Astrocyte of the spinal cord (primary cell): ENCODE data around the gene CTIF.

Experiments used
- DNase-seq: peaks from one replicate; pipeline ENCODE4 v3.0.0; 2011; ENCODE audit warnings: low read depth, low spot score
- H3K4me3 ChIP-seq: 2 replicates; pipeline ENCODE4 v1.5.1; 2011; ENCODE audit warnings: low read depth, mild to moderate bottlenecking, low read length, moderate library complexity
- in situ Hi-C: cut with HindIII; loops from 2 replicates; pipeline ENCODE4 v1.10.0; 2017; ENCODE audit warnings: low sequenced_read_pairs
- TF ChIP-seq, protein P1 (sequence below): IDR thresholded peaks from 2 replicates; pipeline ENCODE4 v1.5.1; 2012; ENCODE audit warnings: low read depth, mild to moderate bottlenecking, low read length, inconsistent platforms

Gene CTIF

GRCh38 chr18:48802543-48803290 lies 263.9 kb downstream of the CTIF start:
- no peak for DNase-seq
- in situ Hi-C loops: no loop called here
- TF ChIP-seq, protein P1, sequence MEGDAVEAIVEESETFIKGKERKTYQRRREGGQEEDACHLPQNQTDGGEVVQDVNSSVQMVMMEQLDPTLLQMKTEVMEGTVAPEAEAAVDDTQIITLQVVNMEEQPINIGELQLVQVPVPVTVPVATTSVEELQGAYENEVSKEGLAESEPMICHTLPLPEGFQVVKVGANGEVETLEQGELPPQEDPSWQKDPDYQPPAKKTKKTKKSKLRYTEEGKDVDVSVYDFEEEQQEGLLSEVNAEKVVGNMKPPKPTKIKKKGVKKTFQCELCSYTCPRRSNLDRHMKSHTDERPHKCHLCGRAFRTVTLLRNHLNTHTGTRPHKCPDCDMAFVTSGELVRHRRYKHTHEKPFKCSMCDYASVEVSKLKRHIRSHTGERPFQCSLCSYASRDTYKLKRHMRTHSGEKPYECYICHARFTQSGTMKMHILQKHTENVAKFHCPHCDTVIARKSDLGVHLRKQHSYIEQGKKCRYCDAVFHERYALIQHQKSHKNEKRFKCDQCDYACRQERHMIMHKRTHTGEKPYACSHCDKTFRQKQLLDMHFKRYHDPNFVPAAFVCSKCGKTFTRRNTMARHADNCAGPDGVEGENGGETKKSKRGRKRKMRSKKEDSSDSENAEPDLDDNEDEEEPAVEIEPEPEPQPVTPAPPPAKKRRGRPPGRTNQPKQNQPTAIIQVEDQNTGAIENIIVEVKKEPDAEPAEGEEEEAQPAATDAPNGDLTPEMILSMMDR: no peak
- H3K4me3 ChIP-seq: no peak overlapping the region

GRCh38 chr18:48803518-48803917 lies 264.7 kb downstream of the CTIF start:
- no peak overlapping the region for H3K4me3 ChIP-seq
- TF ChIP-seq, protein P1: no peak
- in situ Hi-C loops: no loop called here
- DNase-seq: no peak

DNA sequence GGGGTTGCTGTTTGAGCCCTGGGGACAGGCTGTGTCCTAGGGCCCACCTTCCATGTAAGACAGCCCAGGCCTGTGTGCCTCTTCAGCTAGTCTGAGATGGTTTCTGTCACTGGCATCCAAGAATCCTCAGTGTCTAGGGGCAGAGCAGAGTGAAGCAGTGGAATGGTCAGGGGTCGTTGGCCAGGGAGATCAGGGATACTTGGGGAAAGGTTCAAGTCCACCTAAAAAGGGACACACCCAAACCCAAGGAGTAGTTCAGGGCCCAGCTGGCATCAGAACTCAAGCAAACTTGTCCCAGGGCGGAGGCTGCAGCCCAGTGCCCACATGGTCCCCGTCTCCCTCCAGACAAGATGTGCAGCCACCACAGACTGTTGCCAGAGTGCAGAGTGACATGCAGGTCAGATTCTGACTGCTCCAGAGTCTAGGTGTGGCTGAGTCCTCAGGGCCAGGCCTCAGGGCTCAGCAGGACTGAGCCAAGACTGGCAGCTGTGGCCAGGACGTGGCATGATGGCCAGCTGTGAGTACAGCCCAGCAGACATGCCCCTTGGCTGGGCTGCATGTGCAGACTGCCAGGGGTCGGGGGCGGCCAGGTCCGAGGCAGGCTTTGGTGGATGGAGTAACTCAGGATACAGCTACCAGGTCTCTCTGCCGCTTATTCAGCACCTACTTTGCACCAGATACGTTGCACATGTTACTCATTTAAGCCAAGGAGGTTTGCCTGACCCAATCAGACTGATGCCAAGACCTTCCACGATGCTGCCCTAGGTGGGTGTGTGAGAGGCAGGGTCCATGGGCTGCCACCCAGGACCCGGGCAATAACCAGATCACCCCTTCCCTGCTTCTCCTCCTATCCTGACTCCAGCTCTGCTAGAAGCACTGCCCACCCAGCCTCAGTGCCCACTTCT lies 265.4 kb downstream of the CTIF start:
- in situ Hi-C loops: no loop called here
- no peak overlapping the region for H3K4me3 ChIP-seq
- TF ChIP-seq, protein P1: no peak
- DNase-seq: no peak

DNA sequence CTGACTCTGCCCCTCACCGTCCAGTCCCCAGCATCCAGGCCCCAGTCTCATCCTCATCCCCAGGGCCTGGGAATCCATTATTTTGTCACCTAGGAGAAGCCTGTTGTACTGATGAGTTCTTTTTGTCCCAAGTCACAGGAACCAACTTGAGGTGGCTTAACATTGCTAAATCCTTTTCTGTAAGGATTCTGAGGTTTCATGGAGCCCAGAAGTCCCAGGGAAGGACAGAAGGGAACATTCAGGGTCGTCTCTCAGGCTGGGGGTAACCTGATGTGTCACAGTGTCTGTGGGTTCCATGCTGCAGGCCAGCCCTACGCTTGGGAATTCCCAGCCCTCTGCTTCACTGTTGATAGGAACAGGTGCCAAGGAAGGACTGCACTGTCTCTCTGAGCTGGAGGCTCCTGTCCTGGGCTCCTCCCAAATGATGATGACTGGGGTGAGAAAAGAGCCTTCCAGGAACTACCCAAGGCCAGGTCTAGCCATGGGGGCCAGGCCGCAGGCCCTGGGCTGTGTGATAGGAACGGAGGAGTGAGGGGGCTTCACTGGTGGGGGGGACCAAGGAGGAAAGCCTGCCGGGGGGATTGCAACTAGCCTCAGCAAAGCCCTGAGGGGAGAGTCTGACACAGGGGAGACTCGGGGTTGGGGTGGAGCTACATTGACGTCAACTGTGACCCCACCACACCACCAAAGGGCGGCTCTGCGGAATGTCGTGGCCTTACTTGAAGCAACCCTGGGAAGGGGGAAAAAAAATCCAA lies 266.2 kb downstream of the CTIF start:
- no peak overlapping the region for H3K4me3 ChIP-seq
- TF ChIP-seq, protein P1: no peak
- in situ Hi-C loops: no loop called here
- DNase-seq: no peak

DNA sequence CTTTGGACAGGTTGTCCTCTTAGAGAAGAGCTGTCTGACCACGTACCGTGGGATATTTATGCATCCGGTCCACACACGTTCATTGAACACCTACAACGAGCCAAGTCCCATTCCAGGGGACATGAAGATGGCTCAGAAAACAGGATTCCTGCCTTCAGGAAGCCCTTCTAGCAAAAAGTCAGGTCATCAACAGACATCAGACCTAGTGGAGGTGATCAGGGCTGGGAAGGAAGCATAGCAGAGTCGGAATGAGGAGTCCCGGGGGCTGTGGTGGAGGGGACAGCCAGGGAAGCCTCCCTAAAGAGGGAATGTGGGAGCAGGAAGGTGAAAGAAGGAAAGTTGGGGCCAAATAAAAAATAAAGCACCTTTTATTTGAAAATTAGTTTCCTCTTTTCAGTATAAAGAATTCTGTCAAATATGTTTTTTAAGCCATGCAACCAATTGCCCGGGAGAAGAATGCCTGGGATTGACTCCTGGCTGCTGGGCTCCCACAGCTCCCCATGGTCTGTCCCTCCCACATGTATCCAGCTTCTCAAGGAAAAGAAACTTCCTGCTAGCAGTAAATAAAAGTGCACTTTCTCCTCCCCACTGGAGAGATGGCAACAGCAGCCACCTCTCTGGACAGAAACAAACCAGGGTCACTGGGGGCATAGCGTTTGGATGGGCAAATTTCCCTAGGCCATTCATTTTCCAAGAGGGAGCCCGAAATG lies 267.1 kb downstream of the CTIF start:
- DNase-seq: no peak
- in situ Hi-C loops: no loop called here
- H3K4me3 ChIP-seq: no peak overlapping the region
- TF ChIP-seq, protein P1: no peak
